ENCODE results near the gene APOC4.

The APOC4 gene

GRCh38 chr19:44907613-44908012 lies 34.4 kb upstream of the APOC4 start:
- no peak overlapping the region for H3K27ac ChIP-seq (replicated peaks; ENCODE audit: low read length)
- H2AFZ ChIP-seq (ENCODE audit: low read length), result no peak overlapping the region
- no peak overlapping the region for H3K18ac ChIP-seq (ENCODE audit: low read length)
- H4K91ac ChIP-seq (ENCODE audit: low read depth, low read length, poor library complexity), result no peak overlapping the region
- no peak overlapping the region for H2BK5ac ChIP-seq (ENCODE audit: low read length)
- no peak overlapping the region for H3K9ac ChIP-seq (ENCODE audit: low read depth, low read length, poor library complexity)
- no peak overlapping the region for H2BK12ac ChIP-seq (ENCODE audit: low read length)
- no peak overlapping the region for H2AK5ac ChIP-seq (ENCODE audit: low read depth, low read length)
- H3K14ac ChIP-seq (ENCODE audit: low read length), result no peak overlapping the region
- H3K23ac ChIP-seq (ENCODE audit: low read depth, low read length, poor library complexity), result no peak overlapping the region
- peaks cover 4% of the 10 kb centered on the region in 2 donors for H3K36me3 ChIP-seq (replicated peaks in 1 of 2; ENCODE audit: control insufficient read depth in 2 of 2, insufficient read depth in 2 of 2, low read length in 2 of 2)
- no CpG with 5 or more reads among the region's 12 CpGs for WGBS, 2 donors (ENCODE audit: extremely low coverage in 2 of 2, insufficient read length in 2 of 2, insufficient replicate concordance in 1 of 2)
- H3K9me3 ChIP-seq (replicated peaks in 1 of 2; ENCODE audit: control insufficient read depth in 2 of 2, insufficient read depth in 1 of 2, low read depth in 1 of 2, low read length in 2 of 2), result no peaks in the 10 kb centered on the region
- H3K4me3 ChIP-seq (ENCODE audit: low read length in 2 of 2), result no peak overlapping the region
- no peak overlapping the region for H4K8ac ChIP-seq (ENCODE audit: low read depth, low read length)
- no peak overlapping the region for H2BK15ac ChIP-seq (ENCODE audit: low read length)
- peaks cover 3% of the 10 kb centered on the region for H3K79me1 ChIP-seq (ENCODE audit: low read depth, low read length)
- no peak overlapping the region for H3K4me2 ChIP-seq (ENCODE audit: insufficient read depth, low read length, poor library complexity, severe bottlenecking)
- H3K4me1 ChIP-seq (ENCODE audit: control insufficient read depth in 2 of 2, insufficient read depth in 1 of 2, low read depth in 1 of 2, low read length in 2 of 2), result peaks cover 10 to 21% of the 10 kb centered on the region in 2 donors
- DNase-seq (ENCODE audit: low spot score), result no peak
- no peak overlapping the region for H3K4ac ChIP-seq (ENCODE audit: low read length)
- no peak overlapping the region for H2BK120ac ChIP-seq (ENCODE audit: low read depth, low read length)
- peaks cover 0 to 2% (median 0%) of the 10 kb centered on the region in 3 experiments for H3K27me3 ChIP-seq (ENCODE audit: control insufficient read depth in 3 of 3, insufficient read depth in 3 of 3, low read depth in 1 of 3, low read length in 3 of 3)

- H4K91ac ChIP-seq (ENCODE audit: low read depth, low read length, poor library complexity), result no peak overlapping the region
- H3K4me1 ChIP-seq (ENCODE audit: control insufficient read depth in 2 of 2, insufficient read depth in 1 of 2, low read depth in 1 of 2, low read length in 2 of 2), result peaks cover 10 to 21% of the 10 kb centered on the region in 2 donors
- H3K4me2 ChIP-seq (ENCODE audit: insufficient read depth, low read length, poor library complexity, severe bottlenecking), result no peak overlapping the region
- peak overlapping the region; percentile 22 for H2BK12ac ChIP-seq (ENCODE audit: low read length)
- H3K36me3 ChIP-seq (replicated peaks in 1 of 2; ENCODE audit: control insufficient read depth in 2 of 2, insufficient read depth in 2 of 2, low read length in 2 of 2), result peaks cover 0 to 3% of the 10 kb centered on the region in 2 donors
- no peak overlapping the region for H3K4me3 ChIP-seq (ENCODE audit: low read length in 2 of 2)
- no peak for DNase-seq (ENCODE audit: low spot score)
- no peaks in the 10 kb centered on the region for H3K9me3 ChIP-seq (replicated peaks in 1 of 2; ENCODE audit: control insufficient read depth in 2 of 2, insufficient read depth in 1 of 2, low read depth in 1 of 2, low read length in 2 of 2)
- no peak overlapping the region for H2BK5ac ChIP-seq (ENCODE audit: low read length)
- H2BK120ac ChIP-seq (ENCODE audit: low read depth, low read length), result no peak overlapping the region
- no peak overlapping the region for H4K8ac ChIP-seq (ENCODE audit: low read depth, low read length)
- peaks cover 3% of the 10 kb centered on the region for H3K79me1 ChIP-seq (ENCODE audit: low read depth, low read length)
- no CpG with 5 or more reads among the region's 46 CpGs for WGBS, 2 donors (ENCODE audit: extremely low coverage in 2 of 2, insufficient read length in 2 of 2, insufficient replicate concordance in 1 of 2)
- H3K27me3 ChIP-seq (ENCODE audit: control insufficient read depth in 3 of 3, insufficient read depth in 3 of 3, low read depth in 1 of 3, low read length in 3 of 3), result peaks cover 0 to 2% (median 0%) of the 10 kb centered on the region in 3 experiments
- no peak overlapping the region for H2BK15ac ChIP-seq (ENCODE audit: low read length)
- H3K9ac ChIP-seq (ENCODE audit: low read depth, low read length, poor library complexity), result no peak overlapping the region
- H3K4ac ChIP-seq (ENCODE audit: low read length), result no peak overlapping the region
- H2AFZ ChIP-seq (ENCODE audit: low read length), result no peak overlapping the region
- H3K27ac ChIP-seq (replicated peaks; ENCODE audit: low read length), result no peak overlapping the region
- peak overlapping the region; percentile 20 for H3K23ac ChIP-seq (ENCODE audit: low read depth, low read length, poor library complexity)
- no peak overlapping the region for H3K18ac ChIP-seq (ENCODE audit: low read length)
- H2AK5ac ChIP-seq (ENCODE audit: low read depth, low read length), result no peak overlapping the region
- no peak overlapping the region for H3K14ac ChIP-seq (ENCODE audit: low read length)
Measured at GRCh38 chr19:44908074-44908835, 33.8 kb upstream of the APOC4 start.

DNA sequence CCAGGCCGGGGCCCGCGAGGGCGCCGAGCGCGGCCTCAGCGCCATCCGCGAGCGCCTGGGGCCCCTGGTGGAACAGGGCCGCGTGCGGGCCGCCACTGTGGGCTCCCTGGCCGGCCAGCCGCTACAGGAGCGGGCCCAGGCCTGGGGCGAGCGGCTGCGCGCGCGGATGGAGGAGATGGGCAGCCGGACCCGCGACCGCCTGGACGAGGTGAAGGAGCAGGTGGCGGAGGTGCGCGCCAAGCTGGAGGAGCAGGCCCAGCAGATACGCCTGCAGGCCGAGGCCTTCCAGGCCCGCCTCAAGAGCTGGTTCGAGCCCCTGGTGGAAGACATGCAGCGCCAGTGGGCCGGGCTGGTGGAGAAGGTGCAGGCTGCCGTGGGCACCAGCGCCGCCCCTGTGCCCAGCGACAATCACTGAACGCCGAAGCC lies 33.2 kb upstream of the APOC4 start:
- Histone ChIP-seq H3K9ac (ENCODE audit: low read depth, low read length, poor library complexity) (peak overlapping the region; percentile 44), H3K14ac (ENCODE audit: low read length) (no peak overlapping the region), H2BK12ac (ENCODE audit: low read length) (no peak overlapping the region), H3K4me3 (ENCODE audit: low read length in 2 of 2) (no peak overlapping the region), H3K4me1 (ENCODE audit: control insufficient read depth in 2 of 2, insufficient read depth in 1 of 2, low read depth in 1 of 2, low read length in 2 of 2) (peaks cover 10 to 19% of the 10 kb centered on the region in 2 donors), H3K4ac (ENCODE audit: low read length) (no peak overlapping the region), H3K4me2 (ENCODE audit: insufficient read depth, low read length, poor library complexity, severe bottlenecking) (no peak overlapping the region), H3K18ac (ENCODE audit: low read length) (no peak overlapping the region), H3K9me3 (replicated peaks in 1 of 2; ENCODE audit: control insufficient read depth in 2 of 2, insufficient read depth in 1 of 2, low read depth in 1 of 2, low read length in 2 of 2) (no peaks in the 10 kb centered on the region), H4K91ac (ENCODE audit: low read depth, low read length, poor library complexity) (no peak overlapping the region), H3K36me3 (replicated peaks in 1 of 2; ENCODE audit: control insufficient read depth in 2 of 2, insufficient read depth in 2 of 2, low read length in 2 of 2) (peaks cover 0 to 3% of the 10 kb centered on the region in 2 donors), H3K27me3 (ENCODE audit: control insufficient read depth in 3 of 3, insufficient read depth in 3 of 3, low read depth in 1 of 3, low read length in 3 of 3) (peaks cover 0 to 6% (median 0%) of the 10 kb centered on the region in 3 experiments), H2AK5ac (ENCODE audit: low read depth, low read length) (no peak overlapping the region), H3K27ac (replicated peaks; ENCODE audit: low read length) (no peak overlapping the region), H3K23ac (ENCODE audit: low read depth, low read length, poor library complexity) (peak overlapping the region; percentile 34), H2AFZ (ENCODE audit: low read length) (no peak overlapping the region), H2BK15ac (ENCODE audit: low read length) (no peak overlapping the region), H4K8ac (ENCODE audit: low read depth, low read length) (no peak overlapping the region), H3K79me1 (ENCODE audit: low read depth, low read length) (peaks cover 3% of the 10 kb centered on the region), H2BK5ac (ENCODE audit: low read length) (peak overlapping the region; percentile 66), H2BK120ac (ENCODE audit: low read depth, low read length) (no peak overlapping the region)
- no peak for DNase-seq (ENCODE audit: low spot score)
- WGBS, 2 donors (ENCODE audit: extremely low coverage in 2 of 2, insufficient read length in 2 of 2, insufficient replicate concordance in 1 of 2), result no CpG with 5 or more reads among the region's 44 CpGs

- Histone ChIP-seq H4K91ac (ENCODE audit: low read depth, low read length, poor library complexity) (no peak overlapping the region), H2BK5ac (ENCODE audit: low read length) (no peak overlapping the region), H3K23ac (ENCODE audit: low read depth, low read length, poor library complexity) (no peak overlapping the region), H3K4me1 (ENCODE audit: control insufficient read depth in 2 of 2, insufficient read depth in 1 of 2, low read depth in 1 of 2, low read length in 2 of 2) (peaks cover 15 to 17% of the 10 kb centered on the region in 2 donors), H2BK12ac (ENCODE audit: low read length) (no peak overlapping the region), H2AK5ac (ENCODE audit: low read depth, low read length) (no peak overlapping the region), H3K27me3 (ENCODE audit: control insufficient read depth in 3 of 3, insufficient read depth in 3 of 3, low read depth in 1 of 3, low read length in 3 of 3) (peaks cover 0 to 11% (median 0%) of the 10 kb centered on the region in 3 experiments), H3K36me3 (replicated peaks in 1 of 2; ENCODE audit: control insufficient read depth in 2 of 2, insufficient read depth in 2 of 2, low read length in 2 of 2) (peaks cover 0 to 3% of the 10 kb centered on the region in 2 donors), H2BK15ac (ENCODE audit: low read length) (no peak overlapping the region), H3K4me2 (ENCODE audit: insufficient read depth, low read length, poor library complexity, severe bottlenecking) (no peak overlapping the region), H3K14ac (ENCODE audit: low read length) (no peak overlapping the region), H2BK120ac (ENCODE audit: low read depth, low read length) (no peak overlapping the region), H2AFZ (ENCODE audit: low read length) (no peak overlapping the region), H3K9me3 (replicated peaks in 1 of 2; ENCODE audit: control insufficient read depth in 2 of 2, insufficient read depth in 1 of 2, low read depth in 1 of 2, low read length in 2 of 2) (no peaks in the 10 kb centered on the region), H3K79me1 (ENCODE audit: low read depth, low read length) (peaks cover 3% of the 10 kb centered on the region), H3K27ac (replicated peaks; ENCODE audit: low read length) (no peak overlapping the region), H3K4me3 (ENCODE audit: low read length in 2 of 2) (no peak overlapping the region), H3K9ac (ENCODE audit: low read depth, low read length, poor library complexity) (no peak overlapping the region), H4K8ac (ENCODE audit: low read depth, low read length) (no peak overlapping the region), H3K18ac (ENCODE audit: low read length) (no peak overlapping the region), H3K4ac (ENCODE audit: low read length) (no peak overlapping the region)
- DNase-seq (ENCODE audit: low spot score), result no peak
- WGBS, 2 donors (ENCODE audit: extremely low coverage in 2 of 2, insufficient read length in 2 of 2, insufficient replicate concordance in 1 of 2), result no CpG with 5 or more reads among the region's 5 CpGs
Measured at GRCh38 chr19:44909775-44910174, 32.3 kb upstream of the APOC4 start.

All from neuronal stem cell (in vitro differentiated cells).